Brain microvascular endothelial cell (primary cell): ENCODE results near the gene CASKIN1.

Source experiments
- DNase-seq: peaks from one replicate; pipeline ENCODE4 v3.0.0-alpha.2; 2020
- H3K27ac ChIP-seq: fragments of 250-450 bp; sonication (Bioruptor Pico); 2 replicates; pipeline ENCODE4 v1.5.1; 2020; ENCODE audit warnings: mild to moderate bottlenecking, moderate library complexity
- H3K27me3 ChIP-seq: fragments of 250-450 bp; sonication (Bioruptor Pico); replicated peaks from 2 replicates; pipeline ENCODE4 v1.5.1; 2020; ENCODE audit warnings: mild to moderate bottlenecking
- H3K36me3 ChIP-seq: fragments of 250-450 bp; sonication (Bioruptor Pico); replicated peaks from 2 replicates; pipeline ENCODE4 v1.5.1; 2020; ENCODE audit warnings: mild to moderate bottlenecking
- H3K4me3 ChIP-seq: 2 replicates; pipeline ENCODE4 v1.5.1; 2011; ENCODE audit warnings: low read depth, mild to moderate bottlenecking, control low read depth, low read length, moderate library complexity
- in situ Hi-C: cut with HindIII; loops from 2 replicates; pipeline ENCODE4 v1.10.0; 2017; ENCODE audit warnings: low sequenced_read_pairs, low pct_ligation_motif_present
- TF ChIP-seq, protein P1 (sequence below): IDR thresholded peaks from 2 replicates; pipeline ENCODE4 v1.5.1; 2011; ENCODE audit warnings: low read depth, mild to moderate bottlenecking, moderate library complexity, low read length, control low read depth, inconsistent platforms; ENCODE audit errors: missing control alignments

CASKIN1 gene

DNA sequence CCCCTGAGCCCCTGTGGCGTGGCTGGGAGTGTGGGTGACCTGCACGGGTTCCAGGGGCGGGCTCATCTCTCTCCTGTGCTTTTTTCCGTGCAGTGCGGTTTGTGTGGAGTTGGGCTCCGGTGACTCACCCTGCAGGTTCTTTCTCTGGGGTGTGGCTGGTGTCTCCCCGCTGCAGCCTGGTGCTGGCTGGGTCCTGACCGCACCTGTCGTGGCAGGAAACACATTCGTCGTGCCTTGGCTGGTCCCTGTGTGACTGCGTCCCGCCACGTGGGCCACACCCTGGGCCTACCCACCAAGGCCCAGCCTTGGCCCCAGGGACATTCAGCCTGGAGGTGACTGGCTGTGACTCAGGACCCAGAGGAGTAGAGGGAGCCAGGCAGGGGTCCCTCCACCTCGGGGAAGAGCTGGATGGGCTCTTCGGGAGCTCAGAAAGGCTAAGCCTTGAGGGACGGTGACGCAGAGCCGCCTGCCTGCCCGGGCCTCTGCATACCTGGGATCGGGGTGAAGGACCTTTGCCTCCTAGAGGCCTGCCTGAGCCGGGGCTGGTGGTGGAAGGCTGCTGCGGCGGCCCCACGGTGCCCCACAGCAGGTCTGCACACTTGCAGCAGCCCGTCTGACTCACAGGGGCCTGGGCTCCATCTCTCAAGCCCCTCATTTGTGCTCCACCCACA lies 33.1 kb downstream of the CASKIN1 start:
- no peaks in the 10 kb centered on the region for H3K27me3 ChIP-seq
- TF ChIP-seq, protein P1, sequence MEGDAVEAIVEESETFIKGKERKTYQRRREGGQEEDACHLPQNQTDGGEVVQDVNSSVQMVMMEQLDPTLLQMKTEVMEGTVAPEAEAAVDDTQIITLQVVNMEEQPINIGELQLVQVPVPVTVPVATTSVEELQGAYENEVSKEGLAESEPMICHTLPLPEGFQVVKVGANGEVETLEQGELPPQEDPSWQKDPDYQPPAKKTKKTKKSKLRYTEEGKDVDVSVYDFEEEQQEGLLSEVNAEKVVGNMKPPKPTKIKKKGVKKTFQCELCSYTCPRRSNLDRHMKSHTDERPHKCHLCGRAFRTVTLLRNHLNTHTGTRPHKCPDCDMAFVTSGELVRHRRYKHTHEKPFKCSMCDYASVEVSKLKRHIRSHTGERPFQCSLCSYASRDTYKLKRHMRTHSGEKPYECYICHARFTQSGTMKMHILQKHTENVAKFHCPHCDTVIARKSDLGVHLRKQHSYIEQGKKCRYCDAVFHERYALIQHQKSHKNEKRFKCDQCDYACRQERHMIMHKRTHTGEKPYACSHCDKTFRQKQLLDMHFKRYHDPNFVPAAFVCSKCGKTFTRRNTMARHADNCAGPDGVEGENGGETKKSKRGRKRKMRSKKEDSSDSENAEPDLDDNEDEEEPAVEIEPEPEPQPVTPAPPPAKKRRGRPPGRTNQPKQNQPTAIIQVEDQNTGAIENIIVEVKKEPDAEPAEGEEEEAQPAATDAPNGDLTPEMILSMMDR, result no peak
- H3K36me3 ChIP-seq, result peaks cover 33% of the 10 kb centered on the region
- H3K4me3 ChIP-seq, result no peak overlapping the region
- no peak overlapping the region for H3K27ac ChIP-seq
- no peak for DNase-seq
- in situ Hi-C loops, result loop anchor here (10.0 kb wide), 1 partner anchor 89 kb away; no protein-coding TSS in a partner anchor

DNA sequence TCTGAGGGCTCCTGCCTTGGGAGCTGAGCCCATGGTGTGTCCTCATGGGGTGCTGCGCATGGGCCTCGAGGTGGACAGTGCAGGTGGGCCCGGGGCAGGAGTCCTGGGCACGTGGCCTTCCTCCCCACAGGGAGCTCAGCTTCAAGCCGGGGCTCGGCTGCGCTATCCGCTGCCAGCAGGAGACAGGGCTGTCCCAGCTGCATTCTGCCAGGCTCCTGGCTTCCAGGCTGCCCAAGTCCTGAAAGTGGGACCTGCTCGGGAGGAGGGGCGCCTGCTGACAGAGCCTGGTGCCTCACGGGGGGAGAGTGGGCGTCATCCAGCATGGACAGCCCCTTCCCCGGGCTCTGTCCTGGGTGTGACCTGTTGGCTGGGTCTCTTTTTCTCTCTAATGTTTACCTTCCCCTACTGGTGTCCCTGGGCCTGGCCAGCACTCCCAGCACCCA lies 33.7 kb downstream of the CASKIN1 start:
- in situ Hi-C loops, result loop anchor here (10.0 kb wide), 1 partner anchor 88 kb away; no protein-coding TSS in a partner anchor
- H3K4me3 ChIP-seq, result no peak overlapping the region
- no peak for DNase-seq
- H3K27ac ChIP-seq, result no peak overlapping the region
- H3K27me3 ChIP-seq, result no peaks in the 10 kb centered on the region
- TF ChIP-seq, protein P1, result no peak
- peaks cover 27% of the 10 kb centered on the region for H3K36me3 ChIP-seq

DNA sequence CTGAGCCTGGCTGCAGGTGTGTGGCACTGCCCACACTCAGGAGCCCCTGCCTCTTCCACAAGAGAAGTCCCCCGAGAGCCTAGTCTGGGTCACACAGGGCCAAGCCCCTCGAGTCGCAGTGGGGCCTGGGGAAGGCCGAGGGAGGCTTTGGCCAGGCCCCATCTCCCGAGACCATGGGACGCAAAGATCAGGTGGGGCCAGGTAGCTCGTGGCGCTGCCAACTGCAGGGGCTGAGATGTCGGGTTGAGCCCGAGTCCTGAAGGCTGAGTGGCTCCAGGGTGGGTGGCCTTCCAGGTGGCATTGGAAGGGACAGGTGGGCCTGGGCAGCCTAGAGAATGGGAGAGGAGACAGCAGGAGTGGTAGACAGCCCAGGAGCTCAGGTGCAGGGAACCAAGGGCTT lies 34.5 kb downstream of the CASKIN1 start:
- H3K27ac ChIP-seq, result peak overlapping the region; percentile 16

DNA sequence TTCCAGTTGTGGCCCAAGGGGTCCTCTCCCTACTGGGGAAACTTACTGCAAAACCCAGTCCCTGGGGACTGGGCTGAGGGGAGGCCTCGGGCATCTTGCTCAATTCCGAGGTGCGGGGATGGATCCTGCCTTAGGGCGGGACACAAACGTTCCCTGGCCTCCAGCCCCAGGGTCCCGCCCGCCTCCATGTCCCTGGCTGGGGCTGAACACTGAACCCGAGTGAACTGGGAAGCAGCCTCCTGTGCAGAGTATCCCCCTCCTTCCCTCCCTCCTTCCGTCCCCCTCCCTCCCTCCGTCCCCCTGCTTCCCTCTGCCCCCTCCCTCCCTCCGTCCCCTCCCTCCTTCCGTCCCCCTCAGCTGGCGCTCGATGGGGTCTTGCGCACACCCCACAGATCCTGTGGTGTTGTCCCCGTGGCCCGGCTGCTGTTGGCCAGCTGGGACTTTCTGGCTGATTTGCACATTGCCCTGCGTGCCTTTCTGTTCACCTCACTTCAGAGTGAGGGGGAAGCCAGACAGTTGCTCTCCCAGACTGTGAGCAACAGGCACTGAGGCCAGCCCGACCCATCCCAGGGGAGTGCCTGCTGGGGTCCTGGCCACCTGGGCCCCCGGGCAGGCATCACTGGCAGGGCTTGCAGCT lies 35.4 kb downstream of the CASKIN1 start:
- TF ChIP-seq, protein P1, result no peak
- Histone ChIP-seq H3K27ac (peak overlapping the region; percentile 60), H3K36me3 (peaks cover 11% of the 10 kb centered on the region), H3K4me3 (no peak overlapping the region), H3K27me3 (no peaks in the 10 kb centered on the region)
- DNase-seq, result peak; percentile 41
- in situ Hi-C loops, result loop anchor here (10.0 kb wide), 1 partner anchor 86 kb away; no protein-coding TSS in a partner anchor

More for the DNA sequence above, 34.5 kb downstream of the CASKIN1 start:
- Histone ChIP-seq H3K27me3 (no peaks in the 10 kb centered on the region), H3K4me3 (no peak overlapping the region), H3K36me3 (peaks cover 19% of the 10 kb centered on the region)
- in situ Hi-C loops, result loop anchor here (10.0 kb wide), 1 partner anchor 87 kb away; no protein-coding TSS in a partner anchor
- no peak for DNase-seq
- TF ChIP-seq, protein P1, result no peak

DNA sequence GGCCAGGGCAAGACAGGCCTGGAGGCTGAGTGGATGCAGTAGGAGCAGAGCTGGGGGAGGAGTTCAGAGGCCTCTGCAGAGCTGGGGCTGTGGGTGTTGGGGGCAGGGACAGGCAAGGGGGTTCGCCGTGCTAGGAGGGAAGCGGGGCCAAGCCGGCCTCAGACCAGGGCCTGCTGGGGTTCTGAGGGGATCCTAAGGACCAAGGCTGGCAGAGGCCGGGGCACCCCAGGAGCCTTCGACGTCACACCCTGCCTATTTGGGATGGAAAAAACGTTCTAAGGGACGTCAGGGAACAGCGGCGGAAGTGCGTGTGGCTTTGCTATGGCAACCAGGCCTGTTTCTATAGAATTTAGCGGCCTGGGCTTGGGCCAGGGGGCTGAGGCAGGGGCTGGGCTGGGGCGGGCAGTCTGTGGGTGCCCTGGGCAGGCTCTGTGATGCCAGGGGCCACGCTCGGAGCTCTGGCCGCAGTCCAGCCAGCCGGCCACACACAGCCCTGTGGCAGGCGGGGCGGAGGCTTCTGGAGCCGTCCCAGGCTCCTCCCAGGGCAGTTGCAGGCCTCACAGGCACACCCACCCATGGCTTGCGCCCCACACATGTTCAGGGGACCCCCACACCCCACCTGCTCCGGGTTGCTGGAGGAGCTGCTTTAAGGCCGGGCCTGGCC lies 37.1 kb downstream of the CASKIN1 start:
- Histone ChIP-seq H3K36me3 (peaks cover 12% of the 10 kb centered on the region), H3K27me3 (no peaks in the 10 kb centered on the region), H3K4me3 (peak overlapping the region; percentile 22), H3K27ac (peak overlapping the region; percentile 86)
- in situ Hi-C loops, result no loop called here
- peak; percentile 75 for DNase-seq
- TF ChIP-seq, protein P1, result no peak
